Activated T-cell treated with anti-CD3 and anti-CD28 coated beads, Interleukin-2, amount 50 U/mL, for 4 hours (primary cell): ENCODE data around the gene KDM2A. TPM values are rescaled to one million over a fixed set of nuclear protein-coding genes. Genes with fewer than 3 reads are reported as not detected.
A peak's percentile ranks its signal among the peaks of the same experiment; 100 is the strongest.

Experiments
- ATAC-seq, 2 donors: fragments of 200-7000 bp; cut with Tn5 transposase; one replicate each; pipeline ENCODE4 v1.10.0; 2021
- DNase-seq: peaks from one replicate; pipeline ENCODE4 v3.0.0-alpha.2; 2020
- H3K27me3 Mint-ChIP-seq: one replicate; pipeline ENCODE4 v1.8.0; 2021; ENCODE audit warnings: low read depth, mixed read lengths
- H3K36me3 Mint-ChIP-seq: one replicate; pipeline ENCODE4 v1.8.0; 2022; ENCODE audit warnings: mixed read lengths; ENCODE audit not compliant: insufficient read depth
- H3K4me1 Mint-ChIP-seq: one replicate; pipeline ENCODE4 v1.8.0; 2021; ENCODE audit warnings: low read depth, mixed read lengths
- H3K4me3 Mint-ChIP-seq: one replicate; pipeline ENCODE4 v1.8.0; 2021; ENCODE audit warnings: mild to moderate bottlenecking, moderate library complexity, mixed read lengths
- H3K9me3 Mint-ChIP-seq: one replicate; pipeline ENCODE4 v1.8.0; 2021; ENCODE audit warnings: mixed read lengths
- total RNA-seq, 3 donors: library from RNA; stranded (reverse); gene quantifications; one replicate each; pipeline ENCODE4 v1.2.1, GENCODE V29; 2021

The KDM2A gene
- total RNA-seq, 3 donors from 2014 or later = 94.2 to 114 (median 104) TPM

- peaks cover 84% of the 10 kb centered on the region for H3K4me1 Mint-ChIP-seq
- H3K9me3 Mint-ChIP-seq = no peaks in the 10 kb centered on the region
- no peak for ATAC-seq
- peaks cover 5% of the 10 kb centered on the region for H3K36me3 Mint-ChIP-seq
- no peaks in the 10 kb centered on the region for H3K27me3 Mint-ChIP-seq
- DNase-seq = no peak
- peak overlapping the region; percentile 96 for H3K4me3 Mint-ChIP-seq
Observed at GRCh38 chr11:67270256-67271204, 151.5 kb downstream of the KDM2A start.

GRCh38 chr11:67271205-67271540 lies 152.1 kb downstream of the KDM2A start:
- Mint-ChIP-seq H3K9me3 (no peaks in the 10 kb centered on the region), H3K36me3 (peaks cover 5% of the 10 kb centered on the region), H3K4me3 (peak overlapping the region; percentile 96), H3K27me3 (no peaks in the 10 kb centered on the region), H3K4me1 (peaks cover 85% of the 10 kb centered on the region)
- ATAC-seq = no peak
- no peak for DNase-seq

- H3K4me3 Mint-ChIP-seq = peak overlapping the region; percentile 96
- peaks cover 90% of the 10 kb centered on the region for H3K4me1 Mint-ChIP-seq
- H3K27me3 Mint-ChIP-seq = no peaks in the 10 kb centered on the region
- ATAC-seq (peak; percentile 28 to 36), DNase-seq (peak; percentile 40)
- peaks cover 6% of the 10 kb centered on the region for H3K36me3 Mint-ChIP-seq
- H3K9me3 Mint-ChIP-seq = no peaks in the 10 kb centered on the region
Observed at GRCh38 chr11:67271541-67272284, 152.7 kb downstream of the KDM2A start.

GRCh38 chr11:67272327-67273259 lies 153.5 kb downstream of the KDM2A start:
- no peaks in the 10 kb centered on the region for H3K27me3 Mint-ChIP-seq
- DNase-seq (no peak), ATAC-seq (peak; percentile 33 to 35)
- peaks cover 98% of the 10 kb centered on the region for H3K4me1 Mint-ChIP-seq
- H3K9me3 Mint-ChIP-seq = no peaks in the 10 kb centered on the region
- H3K4me3 Mint-ChIP-seq = peak overlapping the region; percentile 96
- H3K36me3 Mint-ChIP-seq = peaks cover 6% of the 10 kb centered on the region

GRCh38 chr11:67273260-67273990 lies 154.4 kb downstream of the KDM2A start:
- Mint-ChIP-seq H3K4me1 (peaks cover 97% of the 10 kb centered on the region), H3K36me3 (peaks cover 2% of the 10 kb centered on the region), H3K9me3 (no peaks in the 10 kb centered on the region), H3K27me3 (no peaks in the 10 kb centered on the region), H3K4me3 (no peak overlapping the region)
- ATAC-seq = no peak
- DNase-seq = no peak

GRCh38 chr11:67274768-67275605 lies 155.9 kb downstream of the KDM2A start:
- peak overlapping the region; percentile 45 for H3K4me3 Mint-ChIP-seq
- H3K36me3 Mint-ChIP-seq = peaks cover 5% of the 10 kb centered on the region
- peaks cover 98% of the 10 kb centered on the region for H3K4me1 Mint-ChIP-seq
- H3K9me3 Mint-ChIP-seq = no peaks in the 10 kb centered on the region
- no peaks in the 10 kb centered on the region for H3K27me3 Mint-ChIP-seq
- no peak for DNase-seq
- ATAC-seq = no peak

- peak overlapping the region; percentile 78 for H3K4me3 Mint-ChIP-seq
- ATAC-seq = no peak
- no peaks in the 10 kb centered on the region for H3K9me3 Mint-ChIP-seq
- H3K36me3 Mint-ChIP-seq = peaks cover 5% of the 10 kb centered on the region
- DNase-seq = no peak
- peaks cover 94% of the 10 kb centered on the region for H3K4me1 Mint-ChIP-seq
- no peaks in the 10 kb centered on the region for H3K27me3 Mint-ChIP-seq
Observed at GRCh38 chr11:67275606-67276409, 156.7 kb downstream of the KDM2A start.

GRCh38 chr11:67276781-67277230 lies 157.7 kb downstream of the KDM2A start:
- Mint-ChIP-seq H3K36me3 (peaks cover 5% of the 10 kb centered on the region), H3K4me3 (peak overlapping the region; percentile 78), H3K9me3 (no peaks in the 10 kb centered on the region), H3K4me1 (peaks cover 84% of the 10 kb centered on the region), H3K27me3 (no peaks in the 10 kb centered on the region)
- no peak for DNase-seq
- ATAC-seq = peak; percentile 23 to 30

GRCh38 chr11:67277231-67277961 lies 158.3 kb downstream of the KDM2A start:
- Mint-ChIP-seq H3K4me3 (peak overlapping the region; percentile 78), H3K4me1 (peaks cover 79% of the 10 kb centered on the region), H3K9me3 (no peaks in the 10 kb centered on the region), H3K27me3 (no peaks in the 10 kb centered on the region), H3K36me3 (peaks cover 9% of the 10 kb centered on the region)
- peak; percentile 82 for DNase-seq
- peak; percentile 94 to 95 for ATAC-seq

- Mint-ChIP-seq H3K36me3 (peaks cover 11% of the 10 kb centered on the region), H3K4me3 (peak overlapping the region; percentile 78), H3K27me3 (no peaks in the 10 kb centered on the region), H3K4me1 (peaks cover 72% of the 10 kb centered on the region), H3K9me3 (no peaks in the 10 kb centered on the region)
- DNase-seq (no peak), ATAC-seq (no peak)
Observed at GRCh38 chr11:67278135-67278938, 159.3 kb downstream of the KDM2A start.

- H3K36me3 Mint-ChIP-seq = peaks cover 15% of the 10 kb centered on the region
- ATAC-seq = no peak
- H3K4me1 Mint-ChIP-seq = peaks cover 65% of the 10 kb centered on the region
- H3K9me3 Mint-ChIP-seq = no peaks in the 10 kb centered on the region
- H3K4me3 Mint-ChIP-seq = no peak overlapping the region
- no peak for DNase-seq
- no peaks in the 10 kb centered on the region for H3K27me3 Mint-ChIP-seq
Observed at GRCh38 chr11:67278939-67279588, 160.0 kb downstream of the KDM2A start.
